Measurements from ENCODE around the gene SAMD15.
"Not testable (repeated sequence)": the region's sequence is repeated elsewhere in the genome, so short reads cannot be mapped to it uniquely, and the experiment has no call there.

Gene SAMD15

GRCh38 chr14:77376771-77377501 lies at the start of gene SAMD15, which contains the start of gene TMED8:
Gene SAMD15 (plus strand): TSS chr14:77377379. CDS start chr14:77377419, 40 bp downstream.
Gene TMED8 (minus strand): TSS chr14:77377094. CDS start chr14:77377053, 41 bp downstream.
- DNase-seq (ENCODE audit: low spot score) (peak; percentile 96), FAIRE-seq (no peak)

GRCh38 chr14:77329872-77330271 lies 47.3 kb upstream of the SAMD15 start:
- FAIRE-seq (no peak), DNase-seq (ENCODE audit: low spot score) (no peak)

GRCh38 chr14:77335576-77335975 lies 41.6 kb upstream of the SAMD15 start:
- no peak for DNase-seq (ENCODE audit: low spot score)
- peak; percentile 9 for FAIRE-seq

GRCh38 chr14:77337255-77337654 lies 39.9 kb upstream of the SAMD15 start:
- not testable (repeated sequence) for DNase-seq (ENCODE audit: low spot score); FAIRE-seq

- no peak for FAIRE-seq
- DNase-seq (ENCODE audit: low spot score): no peak
Measured at GRCh38 chr14:77337880-77338279, 39.3 kb upstream of the SAMD15 start.

GRCh38 chr14:77338302-77338701 lies 38.9 kb upstream of the SAMD15 start:
- no peak for FAIRE-seq

GRCh38 chr14:77339407-77339806 lies 37.8 kb upstream of the SAMD15 start:
- no peak for FAIRE-seq
- no peak for DNase-seq (ENCODE audit: low spot score)

More at GRCh38 chr14:77338302-77338701, 38.9 kb upstream of the SAMD15 start:
- no peak for DNase-seq (ENCODE audit: low spot score)

GRCh38 chr14:77340389-77340788 lies 36.8 kb upstream of the SAMD15 start:
- DNase-seq (ENCODE audit: low spot score) (no peak), FAIRE-seq (no peak)

GRCh38 chr14:77342726-77343397 lies 34.3 kb upstream of the SAMD15 start:
- FAIRE-seq (no peak), DNase-seq (ENCODE audit: low spot score) (peak; percentile 36)

GRCh38 chr14:77343662-77344061 lies 33.5 kb upstream of the SAMD15 start:
- DNase-seq (ENCODE audit: low spot score) (no peak), FAIRE-seq (no peak)

GRCh38 chr14:77344377-77344996 lies 32.7 kb upstream of the SAMD15 start:
- DNase-seq (ENCODE audit: low spot score) (no peak), FAIRE-seq (no peak)

GRCh38 chr14:77346495-77346894 lies 30.7 kb upstream of the SAMD15 start:
- DNase-seq (ENCODE audit: low spot score): no peak
- peak; percentile 56 for FAIRE-seq

- FAIRE-seq (no peak), DNase-seq (ENCODE audit: low spot score) (no peak)
Measured at GRCh38 chr14:77347751-77348150, 29.4 kb upstream of the SAMD15 start.

- DNase-seq (ENCODE audit: low spot score) (no peak), FAIRE-seq (no peak)
Measured at GRCh38 chr14:77353469-77354141, 23.6 kb upstream of the SAMD15 start.

- FAIRE-seq (no peak), DNase-seq (ENCODE audit: low spot score) (no peak)
Measured at GRCh38 chr14:77355811-77356210, 21.4 kb upstream of the SAMD15 start.

GRCh38 chr14:77356899-77357298 lies 20.3 kb upstream of the SAMD15 start:
- DNase-seq (ENCODE audit: low spot score): no peak
- FAIRE-seq: no peak

GRCh38 chr14:77359626-77360025 lies 17.6 kb upstream of the SAMD15 start:
- DNase-seq (ENCODE audit: low spot score) (no peak), FAIRE-seq (no peak)

- no peak for FAIRE-seq
Measured at GRCh38 chr14:77364146-77364545, 13.0 kb upstream of the SAMD15 start.

GRCh38 chr14:77369285-77369684 lies 7.9 kb upstream of the SAMD15 start:
- DNase-seq (ENCODE audit: low spot score) (no peak), FAIRE-seq (no peak)

More at GRCh38 chr14:77364146-77364545, 13.0 kb upstream of the SAMD15 start:
- DNase-seq (ENCODE audit: low spot score): no peak

GRCh38 chr14:77372304-77372841 lies 4.8 kb upstream of the SAMD15 start:
- FAIRE-seq (no peak), DNase-seq (ENCODE audit: low spot score) (no peak)

Data from urothelium cell line (cell line).